IPS-NIHi7 (cell line): ENCODE data around the gene AOAH.

Experiments used
- DNase-seq: peaks from one replicate; pipeline ENCODE4 v3.0.0; 2012; ENCODE audit warnings: mixed read lengths; ENCODE audit errors: extremely low spot score

Gene AOAH

GRCh38 chr7:36690514-36691187 lies 33.6 kb downstream of the AOAH start:
- DNase-seq: no peak

DNA sequence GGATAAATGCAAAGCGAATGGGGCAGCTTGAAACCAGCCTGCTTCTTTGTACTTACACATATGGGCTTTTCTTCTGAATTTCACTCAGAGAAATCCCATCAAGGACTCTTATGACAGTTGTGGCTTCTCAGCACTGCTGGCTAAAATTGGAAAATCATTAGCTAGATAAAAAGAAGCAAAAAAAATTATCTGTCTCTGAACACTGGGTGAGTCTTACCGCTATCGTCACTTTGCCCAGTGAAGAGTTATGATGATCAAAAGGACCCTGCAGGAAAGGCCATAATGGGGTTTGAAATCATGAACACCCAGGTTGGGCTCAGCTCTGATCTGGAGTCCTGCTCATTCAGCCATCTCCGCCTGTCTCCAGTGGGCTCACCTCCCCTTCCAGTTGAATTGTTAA lies 34.3 kb downstream of the AOAH start:
- no peak for DNase-seq

DNA sequence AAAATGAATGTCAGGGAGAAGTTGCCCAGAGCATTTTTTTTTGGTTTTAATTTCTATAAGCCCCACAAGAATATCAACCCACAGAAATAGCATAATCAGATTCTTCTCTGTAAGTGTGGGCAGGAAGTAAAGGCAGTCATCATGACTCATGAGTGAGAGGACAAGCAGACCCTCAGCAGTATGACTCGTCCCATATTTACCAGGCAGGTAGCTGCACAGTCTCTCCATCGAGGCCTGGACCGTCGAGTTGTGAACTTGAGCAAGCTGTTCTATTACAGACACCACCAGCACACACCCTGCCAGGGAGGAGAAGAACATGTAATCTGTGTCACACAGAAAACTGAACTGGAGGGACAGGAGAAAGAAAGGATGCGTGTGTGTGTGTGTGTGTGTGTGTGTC lies 37.8 kb downstream of the AOAH start:
- DNase-seq: no peak

DNA sequence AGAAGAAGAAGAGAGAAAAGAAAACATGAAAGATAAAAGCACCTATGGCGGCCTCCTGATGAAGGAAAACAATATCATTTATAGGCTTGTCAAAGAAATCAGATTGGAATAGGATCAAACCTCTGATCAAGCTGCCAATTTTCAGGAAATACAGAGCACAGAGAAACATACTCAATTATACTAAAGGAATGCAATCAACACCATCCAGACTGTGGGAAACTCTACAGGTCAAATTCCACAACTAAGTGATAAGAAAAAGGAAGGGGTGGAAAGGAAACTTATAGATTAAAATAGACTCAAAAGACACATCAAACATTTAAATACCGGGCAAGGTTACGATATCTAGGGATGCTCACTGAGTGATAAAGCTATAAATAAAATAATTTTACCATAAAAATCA lies 39.3 kb downstream of the AOAH start:
- no peak for DNase-seq

DNA sequence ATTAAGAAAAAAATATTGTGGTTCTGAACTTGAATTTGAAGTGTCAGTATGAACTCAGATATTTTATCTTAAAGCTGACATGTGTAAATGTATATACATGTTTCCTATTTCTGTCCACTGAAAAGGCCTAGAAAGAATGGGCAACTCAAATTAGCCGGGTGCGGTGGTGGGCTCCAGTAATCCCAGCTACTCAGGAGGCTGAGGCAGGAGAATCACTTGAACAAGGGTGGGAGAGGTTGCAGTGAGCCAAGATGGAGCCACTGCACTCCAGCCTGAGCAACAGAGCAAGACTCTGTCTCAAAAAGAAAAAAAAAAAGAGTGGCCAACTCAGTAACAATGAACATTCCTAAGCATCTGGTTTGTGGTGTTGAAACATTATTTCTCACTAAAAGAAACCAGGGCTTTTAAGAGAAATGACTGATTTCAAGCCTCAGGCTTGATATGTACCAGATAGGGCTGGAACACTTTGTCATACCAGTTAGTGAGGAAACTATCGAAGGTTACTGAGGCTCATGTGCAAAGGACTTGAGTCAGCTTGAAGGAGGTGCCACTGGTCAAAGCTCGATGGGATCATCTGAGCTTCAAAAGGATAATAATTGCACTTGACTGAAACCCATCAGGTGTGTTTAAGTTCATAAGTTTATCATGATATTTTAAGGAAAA lies 40.5 kb downstream of the AOAH start:
- DNase-seq: no peak

- no peak for DNase-seq
Measured at GRCh38 chr7:36683111-36683510, 41.2 kb downstream of the AOAH start.

GRCh38 chr7:36682102-36682501 lies 42.2 kb downstream of the AOAH start:
- DNase-seq: no peak

- no peak for DNase-seq
Measured at GRCh38 chr7:36677769-36678437, 46.4 kb downstream of the AOAH start.

- no peak for DNase-seq
Measured at GRCh38 chr7:36673703-36674102, 50.6 kb downstream of the AOAH start.

DNA sequence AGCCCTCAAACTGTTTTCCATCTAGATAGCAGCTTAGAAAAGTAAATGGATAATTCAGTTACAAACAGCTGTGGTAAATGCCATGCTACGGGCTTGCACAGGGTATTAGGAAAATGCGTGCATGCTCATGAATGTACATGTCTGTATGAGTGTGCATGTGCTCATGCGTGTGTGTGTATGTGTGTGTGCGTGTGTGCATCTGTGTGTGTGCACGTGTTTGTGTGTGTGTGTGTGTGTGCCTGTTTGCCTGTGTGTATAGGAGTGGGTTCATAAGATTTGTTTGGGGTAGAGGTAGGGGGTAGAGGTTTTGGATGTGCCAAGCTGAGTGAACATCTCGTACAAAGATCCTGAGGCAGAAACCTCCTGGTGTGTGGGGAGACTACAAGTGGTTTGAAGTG lies 52.9 kb downstream of the AOAH start:
- DNase-seq: no peak

DNA sequence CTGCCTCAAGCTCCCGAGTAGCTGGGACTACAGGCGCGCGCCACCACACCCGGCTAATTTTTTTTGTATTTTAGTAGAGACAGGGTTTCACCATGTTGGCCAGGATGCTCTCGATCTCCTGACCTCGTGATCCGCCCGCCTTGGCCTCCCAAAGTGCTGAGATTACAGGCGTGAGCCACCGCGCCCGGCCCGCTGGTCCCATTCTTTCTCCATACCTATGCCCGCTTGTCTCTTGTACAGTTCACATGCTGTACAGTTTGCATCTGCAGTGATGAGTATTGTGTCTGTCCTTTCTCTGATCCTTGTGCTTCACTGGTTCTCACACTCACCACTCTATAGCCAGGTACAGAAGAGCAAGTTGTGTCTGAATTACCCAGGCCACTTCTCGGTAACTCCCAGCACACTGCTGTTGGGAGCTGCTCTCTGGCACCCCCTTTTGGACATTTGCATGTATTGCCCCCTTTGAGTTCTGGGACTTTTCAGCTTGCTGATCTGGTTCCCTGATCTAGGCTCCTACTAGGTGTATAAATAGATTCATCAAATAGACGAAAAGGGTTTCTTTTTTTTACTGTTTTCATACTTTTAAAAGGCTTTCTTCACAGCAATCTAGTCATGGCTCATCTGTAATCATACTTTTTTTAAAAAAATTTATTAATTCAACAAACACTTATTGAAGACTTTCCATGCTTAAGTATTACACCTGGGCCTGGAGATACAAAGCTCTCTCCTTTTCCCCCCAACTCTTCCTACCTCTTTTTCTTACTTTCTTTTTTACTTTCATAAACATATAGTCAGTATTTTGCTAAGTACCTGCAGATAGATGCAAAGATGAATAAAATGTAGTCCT lies 53.5 kb downstream of the AOAH start:
- peak; percentile 78 for DNase-seq

DNA sequence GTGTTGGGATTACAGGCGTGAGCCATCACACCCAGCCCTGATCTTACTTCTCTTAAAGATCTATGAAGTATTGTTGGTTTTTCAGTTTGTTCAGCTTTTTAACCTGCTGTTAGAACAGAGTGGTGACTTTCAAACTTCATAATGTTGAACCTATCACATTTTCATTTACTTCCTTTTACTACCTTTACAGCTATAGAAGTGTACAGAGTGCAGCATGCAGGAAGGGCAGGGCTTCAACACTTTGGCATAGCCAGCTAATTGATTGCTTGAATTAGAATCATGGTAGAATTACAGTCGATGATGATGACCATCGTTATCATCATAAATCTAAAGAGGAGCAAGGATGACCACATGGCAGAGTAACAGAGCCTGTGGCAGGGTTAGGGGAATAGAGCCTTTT lies 55.5 kb downstream of the AOAH start:
- DNase-seq: no peak

GRCh38 chr7:36668080-36668479 lies 56.2 kb downstream of the AOAH start:
- DNase-seq: no peak

DNA sequence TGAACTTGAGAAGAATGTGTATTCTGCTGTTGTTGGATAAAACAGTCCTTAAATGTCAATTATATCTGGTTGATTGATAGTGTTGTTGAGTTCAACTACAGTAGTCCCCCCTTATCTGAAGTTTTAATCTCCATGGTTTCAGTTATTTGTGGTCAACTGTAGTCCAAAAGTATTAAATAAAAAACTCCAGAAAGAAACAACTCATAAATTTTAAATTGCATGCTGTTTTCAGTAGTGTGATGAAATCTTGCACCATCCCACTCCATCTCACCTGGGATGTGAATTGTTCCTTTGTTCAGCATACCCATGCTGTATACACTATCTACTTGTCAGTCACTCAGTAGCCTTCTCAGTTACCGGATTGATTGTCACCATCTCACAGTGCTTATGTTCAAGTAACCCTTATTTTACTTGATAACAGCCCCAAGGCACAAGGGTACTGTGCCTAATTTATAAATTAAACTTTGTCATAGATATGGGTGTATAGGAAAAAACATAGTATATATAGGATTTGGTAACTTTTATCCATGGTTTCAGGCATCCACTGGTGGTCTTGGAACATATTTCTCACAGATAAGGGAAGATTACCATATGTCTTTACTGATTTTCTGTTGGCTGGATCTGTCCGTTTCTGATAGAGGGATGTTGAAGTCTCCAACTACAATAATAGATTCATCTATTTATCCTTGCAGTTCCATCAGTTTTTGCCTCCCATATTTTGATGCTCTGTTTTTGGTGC lies 57.1 kb downstream of the AOAH start:
- DNase-seq: no peak

GRCh38 chr7:36663481-36663880 lies 60.8 kb downstream of the AOAH start:
- DNase-seq: no peak

DNA sequence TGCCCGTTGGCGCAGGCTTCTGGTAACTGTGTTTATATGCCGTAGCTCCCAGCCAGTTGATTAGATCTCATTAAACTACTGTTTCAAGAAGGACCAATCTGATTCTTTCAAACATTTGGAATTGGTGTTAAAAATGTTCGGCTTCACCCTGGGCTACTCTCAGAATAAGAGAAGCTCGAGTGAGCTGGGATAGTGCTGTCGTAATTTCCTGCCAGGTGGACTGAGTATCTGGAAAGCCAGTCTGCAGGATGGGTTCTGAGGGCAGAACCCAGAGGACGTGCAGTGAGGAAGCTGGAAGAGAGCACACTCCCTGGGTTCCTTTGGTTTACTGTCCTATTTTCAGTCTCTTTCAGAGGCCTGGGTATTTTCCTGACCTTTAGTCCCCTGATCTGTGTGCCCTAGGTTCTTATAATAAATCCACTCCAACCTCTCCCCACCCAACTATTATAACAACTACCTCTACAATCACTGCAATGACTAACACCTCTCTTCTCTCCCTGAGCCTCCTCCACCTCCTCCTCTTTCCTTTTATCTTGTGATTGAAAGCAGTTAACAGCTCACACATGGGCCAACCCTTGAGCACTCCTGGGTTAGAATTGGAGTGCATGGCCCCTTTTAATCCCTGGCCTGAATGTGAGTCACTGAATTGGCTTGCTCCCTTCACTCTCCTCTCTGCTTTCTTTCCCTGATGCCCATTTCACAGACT lies 63.0 kb downstream of the AOAH start:
- DNase-seq: peak; percentile 61

DNA sequence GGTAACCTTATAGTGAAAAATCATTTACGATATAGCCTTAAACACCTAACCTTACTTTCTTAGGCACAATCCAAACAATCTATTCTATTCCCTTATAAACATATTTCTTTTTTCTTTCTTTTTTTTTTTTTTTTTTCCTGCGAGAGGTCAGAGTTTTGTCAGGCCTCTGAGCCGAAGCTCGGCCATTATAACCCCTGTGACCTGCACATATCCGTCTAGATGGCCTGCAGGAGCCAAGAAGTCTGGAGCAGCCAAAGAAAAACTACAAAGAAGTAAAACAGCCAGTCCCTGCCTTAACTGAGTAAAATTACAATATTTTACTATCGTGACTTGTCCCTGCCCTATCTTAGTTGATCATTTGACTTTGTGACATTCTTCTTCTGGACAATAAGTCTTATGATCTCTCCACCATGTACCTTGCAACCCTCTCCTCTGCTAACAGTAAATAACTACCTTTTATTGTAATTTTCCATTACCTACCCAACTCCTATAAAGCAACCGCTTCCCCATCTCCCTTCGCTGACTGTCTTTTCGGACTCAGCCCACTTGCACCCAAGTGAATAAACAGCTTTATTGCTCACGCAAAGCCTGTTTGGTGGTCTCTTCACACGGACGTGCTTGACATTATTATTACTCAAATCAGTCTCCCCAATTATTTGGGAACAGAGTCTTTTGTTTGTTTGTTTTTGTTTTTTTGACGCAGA lies 64.5 kb downstream of the AOAH start:
- no peak for DNase-seq

- no peak for DNase-seq
Measured at GRCh38 chr7:36659172-36659516, 65.2 kb downstream of the AOAH start.

- DNase-seq: no peak
Measured at GRCh38 chr7:36658335-36659171, 65.7 kb downstream of the AOAH start.
